Sigmoid colon (tissue), 7 donors: ENCODE results near the gene UNC119. TPM values are rescaled to one million over a fixed set of nuclear protein-coding genes. Genes with fewer than 3 reads are reported as not detected.
A peak's percentile ranks its signal among the peaks of the same experiment; 100 is the strongest.

Experiments
- DNase-seq: peaks from one replicate; pipeline ENCODE4 v3.0.0-alpha.2; 2019
- H3K27ac ChIP-seq, 4 donors: fragments of 200-600 bp; sonication (generic); one replicate each; pipeline ENCODE4 v1.5.1; 2016 to 2019; ENCODE audit warnings: mild to moderate bottlenecking in 1 of 4
- H3K27me3 ChIP-seq, 3 donors: fragments of 200-600 bp; sonication (generic); one replicate each; pipeline ENCODE4 v1.5.1; 2019; ENCODE audit warnings: mild to moderate bottlenecking in 1 of 3
- H3K36me3 ChIP-seq, 4 donors: fragments of 200-600 bp; sonication (generic); one replicate each; pipeline ENCODE4 v1.5.1; 2016 to 2019
- H3K4me1 ChIP-seq, 4 donors: fragments of 200-600 bp; sonication (generic); one replicate each; pipeline ENCODE4 v1.5.1; 2017 to 2019
- H3K4me3 ChIP-seq, 4 donors: fragments of 200-600 bp; sonication (generic); one replicate each; pipeline ENCODE4 v1.5.1; 2017 to 2019; ENCODE audit warnings: mild to moderate bottlenecking in 2 of 4, moderate library complexity in 1 of 4
- H3K9me3 ChIP-seq, 4 donors: fragments of 200-600 bp in 3 of 4; sonication (generic) in 3 of 4; one replicate each; pipeline versions ENCODE4 v1.5.1 to v1.6.1; 2013 to 2019
- EP300 ChIP-seq, 4 donors: sonication (generic); formaldehyde crosslinking; IDR thresholded peaks; one replicate each; pipeline ENCODE4 v1.6.1; 2017; ENCODE audit warnings: antibody characterized with exemption in 4 of 4
- POLR2A ChIP-seq, 2 donors: fragments of 450-650 bp; IDR thresholded peaks; one replicate each; pipeline ENCODE4 v1.6.1; 2016; ENCODE audit warnings: antibody characterized with exemption in 2 of 2, mild to moderate bottlenecking in 2 of 2, moderate library complexity in 2 of 2
- POLR2AphosphoS5 ChIP-seq, 4 donors: sonication (generic); formaldehyde crosslinking; IDR thresholded peaks; one replicate each; pipeline ENCODE4 v1.6.1; 2017; ENCODE audit warnings: antibody characterized with exemption in 4 of 4
- WGBS, 2 donors: extraction: QIAGEN DNeasy Blood & Tissue Kit; methylation state at CpG; one replicate each; pipeline ENCODE4 v1.1.7; 2013; 5-methylcytosine and 5-hydroxymethylcytosine counted together
- intact Hi-C: fragments of 100-400 bp; cut with DNase I; formaldehyde crosslinking; loops from one replicate; pipeline ENCODE4 v1.15.1; 2023
- polyA plus RNA-seq, 3 donors: library from polyadenylated mRNA; stranded (reverse); fragments of 200-250 nt; gene quantifications; one replicate each; pipeline ENCODE4 v1.2.3, GENCODE V29; 2013
- total RNA-seq, 4 donors: library from RNA; depleted of rRNA; stranded (reverse); fragments of >200 nt; gene quantifications; one replicate each; pipeline ENCODE4 v1.1.0, GENCODE V29; 2016
- TF ChIP-seq, protein P1 (sequence below), 4 experiments: fragments of 450-650 bp in 3 of 4; fragments of 200-600 bp in 1 of 4; IDR thresholded peaks; one replicate each; pipeline ENCODE4 v1.5.1; 2016 to 2019; ENCODE audit warnings: antibody characterized with exemption in 4 of 4, mild to moderate bottlenecking in 3 of 4, moderate library complexity in 2 of 4
- donor health status: healthy with polysubstance abuse.
- donor health status: Bipolar disorder and iron deficiency.
- donor health status: healthy.

UNC119 gene
- total RNA-seq (10 to 100 TPM; 20.7 to 25.8 (median 23.6) TPM), polyA plus RNA-seq (10 to 100 TPM; 23.4 to 35.8 (median 31.2) TPM)

DNA sequence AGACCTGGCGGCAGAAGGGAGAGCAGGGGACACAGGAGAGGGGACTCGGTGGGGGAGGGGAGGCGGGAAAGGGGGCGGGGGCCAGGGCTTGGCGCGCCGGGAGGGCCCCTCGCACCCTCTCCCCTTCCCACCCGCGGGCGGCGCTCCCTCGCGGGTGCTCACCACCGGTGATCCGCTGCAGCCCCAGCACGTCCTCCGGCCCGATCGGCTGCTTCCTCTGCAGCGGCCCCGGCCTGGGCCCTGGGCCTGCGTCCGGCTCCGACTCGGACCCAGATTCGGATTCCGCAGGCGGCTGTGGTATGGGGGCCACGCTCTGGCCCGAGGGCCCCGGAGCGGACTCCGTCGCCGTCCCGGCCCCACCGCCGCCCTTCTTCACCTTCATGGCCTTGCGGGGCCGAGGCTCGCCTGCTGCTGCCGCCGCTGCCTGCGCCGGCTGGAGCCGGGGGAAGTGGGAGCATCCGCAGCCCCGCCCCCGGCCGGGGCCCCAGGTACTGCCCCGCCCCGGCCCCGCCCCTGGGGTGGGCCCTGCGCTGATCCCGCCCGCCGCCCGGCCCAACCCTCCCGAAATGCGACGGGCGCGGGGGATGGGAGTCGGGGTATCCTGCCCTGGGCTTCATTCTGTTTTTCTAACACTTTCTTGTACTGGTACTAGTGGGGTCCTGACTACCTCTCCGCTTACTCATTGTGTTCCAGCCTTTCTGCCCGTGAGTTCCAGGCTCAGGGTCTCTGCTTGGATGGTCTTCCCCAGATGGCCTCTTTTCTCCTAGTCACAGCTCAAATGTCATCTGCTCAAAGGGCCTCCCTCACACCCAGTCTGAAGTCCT lies at the start of gene UNC119:
Gene UNC119 (minus strand): TSS at position 449 of the 824 bp plus-strand sequence. CDS start 67 bp downstream, at position 382.
- intact Hi-C loops = loop anchor here (5.0 kb wide), 2 partner anchors 45 to 60 kb away; partner anchors contain the start of genes RSKR and SPAG5
- Histone ChIP-seq H3K4me3 (peak within 1 kb of the TSS; percentile 78 to 96 (median 94)), H3K9me3 (no peaks in the 10 kb centered on the region), H3K36me3 (peaks cover 12 to 41% (median 28%) of the 10 kb centered on the region in 4 donors), H3K4me1 (peaks cover 0 to 30% (median 20%) of the 10 kb centered on the region in 4 donors), H3K27ac (peak within 1 kb of the TSS; percentile 75 to 83 (median 79)), H3K27me3 (no peaks in the 10 kb centered on the region)
- peak; percentile 82 for DNase-seq
- TF ChIP-seq POLR2AphosphoS5 (IDR thresholded peaks at IDR 0.05) (peak; percentile 60 to 84 (median 73)), EP300 (IDR thresholded peaks at IDR 0.05) (no peak), POLR2A (IDR thresholded peaks at IDR 0.05) (peak; percentile 10 to 22)
- WGBS, 2 donors = 1 to 2% methylated on average over 66 to 67 of the region's 67 CpGs

DNA sequence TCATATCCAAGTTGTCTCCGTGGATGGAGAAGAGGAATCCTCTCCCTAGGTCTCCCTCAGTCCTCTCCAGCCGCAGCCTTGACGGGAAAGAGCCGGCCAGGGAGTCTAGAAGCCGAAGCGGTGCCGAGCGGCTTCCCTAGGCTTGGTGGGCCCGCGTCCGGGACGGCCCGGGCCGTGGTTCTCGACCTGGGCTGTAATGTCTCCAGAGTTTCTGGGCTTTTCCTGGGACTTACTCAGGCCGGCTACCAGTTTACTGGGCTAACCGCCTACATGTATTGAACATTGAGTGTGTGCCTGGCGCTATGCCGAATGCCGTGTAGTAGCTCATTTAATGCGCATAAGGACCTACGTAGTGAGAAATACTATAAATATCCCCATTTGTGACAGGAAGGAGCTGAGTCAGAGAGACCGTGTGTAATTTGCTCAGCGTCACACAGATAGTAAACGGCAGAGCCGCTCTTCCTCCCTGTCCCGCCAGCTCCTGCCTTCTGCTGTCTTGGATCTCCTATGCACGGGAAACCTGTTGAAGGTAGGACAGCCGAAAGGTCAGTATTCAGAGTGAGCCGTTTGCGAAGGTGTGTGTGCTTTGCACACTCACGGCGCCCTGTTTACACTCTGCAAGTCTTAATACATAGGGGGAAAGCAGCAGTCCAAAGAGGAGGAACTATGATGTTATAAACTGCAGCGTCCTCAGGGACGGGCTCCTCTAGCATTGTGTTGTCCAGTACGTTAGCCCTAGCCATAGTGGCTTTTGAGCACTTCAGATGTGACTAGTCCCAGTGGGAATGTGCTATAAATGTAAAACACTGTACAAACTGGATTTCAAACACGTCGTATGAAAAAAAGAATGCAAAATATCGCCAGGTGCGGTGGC lies 47.1 kb upstream of the UNC119 start:
- Histone ChIP-seq H3K4me3 (peak overlapping the region; percentile 52 to 63 (median 55)), H3K4me1 (peaks cover 2 to 19% (median 14%) of the 10 kb centered on the region in 4 donors), H3K27me3 (no peaks in the 10 kb centered on the region), H3K36me3 (no peaks in the 10 kb centered on the region), H3K27ac (peak overlapping the region; percentile 85 to 92 (median 89)), H3K9me3 (no peaks in the 10 kb centered on the region)
- 2 to 6% methylated on average over 40 of the region's 40 CpGs for whole genome bisulfite sequencing, 2 donors
- intact Hi-C loops = loop anchor here (2.0 to 5.0 kb wide), 2 partner anchors 29 to 47 kb away; partner anchors contain the start of genes PIGS and UNC119
- peak in 2 of 4 donors; percentile 5 to 33 for TF ChIP-seq POLR2AphosphoS5 (IDR thresholded peaks at IDR 0.05)
- TF ChIP-seq, protein P1, sequence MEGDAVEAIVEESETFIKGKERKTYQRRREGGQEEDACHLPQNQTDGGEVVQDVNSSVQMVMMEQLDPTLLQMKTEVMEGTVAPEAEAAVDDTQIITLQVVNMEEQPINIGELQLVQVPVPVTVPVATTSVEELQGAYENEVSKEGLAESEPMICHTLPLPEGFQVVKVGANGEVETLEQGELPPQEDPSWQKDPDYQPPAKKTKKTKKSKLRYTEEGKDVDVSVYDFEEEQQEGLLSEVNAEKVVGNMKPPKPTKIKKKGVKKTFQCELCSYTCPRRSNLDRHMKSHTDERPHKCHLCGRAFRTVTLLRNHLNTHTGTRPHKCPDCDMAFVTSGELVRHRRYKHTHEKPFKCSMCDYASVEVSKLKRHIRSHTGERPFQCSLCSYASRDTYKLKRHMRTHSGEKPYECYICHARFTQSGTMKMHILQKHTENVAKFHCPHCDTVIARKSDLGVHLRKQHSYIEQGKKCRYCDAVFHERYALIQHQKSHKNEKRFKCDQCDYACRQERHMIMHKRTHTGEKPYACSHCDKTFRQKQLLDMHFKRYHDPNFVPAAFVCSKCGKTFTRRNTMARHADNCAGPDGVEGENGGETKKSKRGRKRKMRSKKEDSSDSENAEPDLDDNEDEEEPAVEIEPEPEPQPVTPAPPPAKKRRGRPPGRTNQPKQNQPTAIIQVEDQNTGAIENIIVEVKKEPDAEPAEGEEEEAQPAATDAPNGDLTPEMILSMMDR (IDR thresholded peaks at IDR 0.05) = no peak
- DNase-seq = peak; percentile 87

DNA sequence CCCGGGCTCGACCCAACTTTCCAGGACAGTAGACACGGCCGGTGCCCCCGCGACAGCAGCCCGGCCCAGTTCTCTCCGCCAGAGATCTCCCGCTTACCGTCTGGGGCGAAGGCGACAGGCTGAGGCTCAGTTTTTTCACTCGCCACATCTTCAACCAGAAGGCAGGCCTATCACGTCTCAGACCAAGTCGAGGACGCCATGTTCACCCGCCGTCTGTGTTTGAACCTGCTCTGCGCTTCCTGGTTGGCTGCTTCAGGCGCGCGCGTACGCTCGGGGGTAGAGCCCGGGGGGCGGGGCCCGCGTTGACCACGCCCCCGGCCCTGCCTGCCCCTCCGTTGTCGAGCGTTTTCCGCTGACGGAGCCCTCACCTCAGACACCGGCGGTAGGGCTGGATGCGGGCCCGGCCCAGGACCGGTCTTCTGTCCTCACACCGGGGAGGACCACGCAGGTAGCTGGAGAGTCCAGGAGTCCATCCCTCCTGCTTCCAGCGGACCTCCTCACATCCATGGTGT lies 46.4 kb upstream of the UNC119 start, which contains the start of gene SPAG5:
Gene SPAG5 (minus strand): TSS at position 227 of the 512 bp plus-strand sequence. CDS start 79 bp downstream, at position 148.
- peaks cover 2 to 19% (median 14%) of the 10 kb centered on the region in 4 donors for H3K4me1 ChIP-seq
- WGBS, 2 donors = 0% methylated on average over 44 of the region's 44 CpGs
- H3K27ac ChIP-seq = peak within 1 kb of the TSS; percentile 85 to 92 (median 89)
- intact Hi-C loops = loop anchor here (2.0 to 5.0 kb wide), 2 partner anchors 28 to 47 kb away; partner anchors contain the start of genes PIGS and UNC119
- H3K9me3 ChIP-seq = no peaks in the 10 kb centered on the region
- no peak for TF ChIP-seq EP300 (IDR thresholded peaks at IDR 0.05)
- TF ChIP-seq, protein P1 (IDR thresholded peaks at IDR 0.05) = no peak
- TF ChIP-seq POLR2A (IDR thresholded peaks at IDR 0.05) = peak; percentile 84 to 86
- peak; percentile 95 to 99 (median 96) for TF ChIP-seq POLR2AphosphoS5 (IDR thresholded peaks at IDR 0.05)
- no peaks in the 10 kb centered on the region for H3K36me3 ChIP-seq
- H3K27me3 ChIP-seq = no peaks in the 10 kb centered on the region
- peak within 1 kb of the TSS; percentile 52 to 63 (median 55) for H3K4me3 ChIP-seq
- peak; percentile 97 for DNase-seq

DNA sequence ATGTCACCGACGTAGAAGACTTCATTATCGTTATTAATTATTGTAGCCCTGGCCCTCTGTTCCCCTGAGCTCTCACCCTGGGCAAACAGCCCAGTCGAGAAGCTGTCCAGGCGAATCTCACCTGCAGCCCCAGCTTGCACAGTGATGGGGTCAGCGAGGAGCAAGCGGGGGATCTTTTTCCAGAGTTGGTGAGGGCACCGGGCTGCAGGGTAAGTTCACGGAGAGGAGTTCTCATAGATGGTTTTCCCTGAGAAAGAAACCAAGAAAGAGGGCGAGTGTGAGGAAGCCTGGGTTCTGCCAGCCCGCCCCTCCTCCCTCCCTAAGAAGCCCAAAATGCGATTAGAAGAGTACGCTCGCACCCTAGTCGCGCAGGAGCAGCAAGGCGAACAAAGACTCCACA lies 46.0 kb upstream of the UNC119 start:
- DNase-seq = no peak
- Histone ChIP-seq H3K4me3 (peak overlapping the region; percentile 52 to 63 (median 55)), H3K9me3 (no peaks in the 10 kb centered on the region), H3K27ac (peak overlapping the region; percentile 85 to 92 (median 89)), H3K27me3 (no peaks in the 10 kb centered on the region), H3K4me1 (peaks cover 2 to 19% (median 14%) of the 10 kb centered on the region in 4 donors), H3K36me3 (no peaks in the 10 kb centered on the region)
- TF ChIP-seq EP300 (IDR thresholded peaks at IDR 0.05) (no peak), POLR2A (IDR thresholded peaks at IDR 0.05) (no peak), POLR2AphosphoS5 (IDR thresholded peaks at IDR 0.05) (no peak)
- TF ChIP-seq, protein P1 (IDR thresholded peaks at IDR 0.05) = no peak
- 2 to 7% methylated on average over 17 of the region's 17 CpGs for WGBS, 2 donors
- intact Hi-C loops = loop anchor here (2.0 to 5.0 kb wide), 2 partner anchors 28 to 46 kb away; partner anchors contain the start of genes PIGS and UNC119
